GM18861 (cell line): Measurements from ENCODE around the gene NAPSA.
"Not testable (repeated sequence)": the region's sequence is repeated elsewhere in the genome, so short reads cannot be mapped to it uniquely, and the experiment has no call there.

Experiments used
- ATAC-seq: cut with Tn5 transposase; IDR thresholded peaks from one replicate; pipeline ENCODE4 v1.9.1; 2021; ENCODE audit not compliant: unreplicated experiment

Gene NAPSA

DNA sequence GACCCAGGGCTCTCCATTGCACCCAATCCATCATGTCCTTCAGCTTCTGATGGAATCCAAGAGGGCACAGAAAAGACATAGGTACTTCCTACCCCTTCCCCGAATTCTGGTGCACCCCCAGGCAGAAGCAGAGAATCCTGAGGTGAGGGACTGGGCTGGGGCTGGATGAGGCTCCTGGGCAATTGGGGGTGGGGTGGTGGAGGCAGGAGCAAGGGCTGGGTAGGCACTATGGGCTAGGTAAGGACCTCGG, 33.5 kb downstream of the NAPSA start:
- no peak for ATAC-seq

DNA sequence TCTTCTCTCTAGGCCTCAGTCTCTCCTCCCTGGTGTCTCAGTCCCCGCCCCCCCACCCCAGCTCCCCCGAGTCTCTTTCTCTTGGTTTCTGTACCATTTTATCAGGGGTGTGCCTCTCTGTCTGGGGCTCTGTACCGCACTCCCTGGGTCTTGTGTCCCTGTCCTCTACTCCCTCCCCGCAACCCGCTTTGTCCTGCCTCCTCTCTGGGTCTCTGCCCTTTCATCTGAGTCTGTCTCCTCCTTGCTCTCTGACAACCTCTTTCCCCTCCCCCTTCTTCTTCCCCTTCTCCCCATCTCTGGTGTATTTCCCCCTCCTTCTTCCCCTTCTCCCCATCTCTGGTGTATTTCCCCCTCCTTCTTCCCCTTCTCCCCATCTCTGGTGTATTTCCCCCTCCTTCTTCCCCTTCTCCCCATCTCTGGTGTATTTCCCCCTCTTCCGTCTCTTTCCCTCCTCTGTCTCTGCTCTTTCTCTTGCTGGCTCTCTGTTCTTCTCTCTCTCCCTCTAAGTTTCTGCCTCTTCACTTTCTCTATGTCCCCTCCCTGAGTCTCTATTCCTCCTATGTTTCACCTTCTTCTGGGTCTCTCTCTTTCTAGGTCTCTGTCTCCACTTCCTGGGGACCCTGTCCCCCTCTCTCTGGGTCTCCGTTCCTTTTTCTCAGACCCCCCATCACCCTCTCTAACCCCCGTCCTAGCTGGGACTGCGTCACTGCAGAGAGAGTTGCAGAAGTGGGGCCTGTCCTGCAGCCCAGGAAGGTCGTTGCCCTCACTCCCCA, 34.0 kb downstream of the NAPSA start:
- no peak for ATAC-seq

DNA sequence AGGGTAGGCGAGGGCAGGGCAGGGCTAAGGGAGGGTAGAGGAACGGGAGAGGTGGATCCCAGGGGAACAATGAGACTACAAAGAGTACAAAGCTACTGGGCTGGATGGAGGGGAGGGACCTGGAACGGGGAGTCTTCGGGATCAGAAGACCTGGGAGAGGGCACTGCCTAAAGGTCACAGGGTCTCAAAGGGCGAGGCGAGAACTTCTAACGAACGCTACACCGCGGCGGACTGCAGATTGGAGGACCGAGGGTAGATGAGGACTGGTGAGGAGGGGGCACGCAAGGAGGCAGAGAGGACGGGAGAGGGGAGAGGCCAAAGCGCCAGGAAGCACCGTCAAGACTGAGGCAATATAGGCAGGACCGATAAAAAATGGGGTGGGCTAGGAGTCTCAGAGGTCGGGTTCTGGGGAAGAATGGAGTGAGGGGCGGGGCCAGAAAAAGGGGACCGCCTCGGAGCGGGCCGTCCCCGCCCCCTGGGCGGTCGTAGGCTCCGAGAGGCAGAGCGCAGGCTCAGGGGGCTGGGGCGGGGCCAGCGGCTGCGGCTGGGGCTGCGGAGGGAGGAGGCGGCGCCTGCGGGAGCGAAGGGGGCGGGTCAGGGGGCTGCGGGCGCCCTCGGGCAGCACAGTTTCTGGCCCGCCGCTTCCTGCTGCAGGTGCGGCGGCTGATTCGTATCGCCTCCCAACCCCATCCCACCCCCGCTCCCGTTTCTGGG, 34.9 kb downstream of the NAPSA start:
- ATAC-seq, result no peak

DNA sequence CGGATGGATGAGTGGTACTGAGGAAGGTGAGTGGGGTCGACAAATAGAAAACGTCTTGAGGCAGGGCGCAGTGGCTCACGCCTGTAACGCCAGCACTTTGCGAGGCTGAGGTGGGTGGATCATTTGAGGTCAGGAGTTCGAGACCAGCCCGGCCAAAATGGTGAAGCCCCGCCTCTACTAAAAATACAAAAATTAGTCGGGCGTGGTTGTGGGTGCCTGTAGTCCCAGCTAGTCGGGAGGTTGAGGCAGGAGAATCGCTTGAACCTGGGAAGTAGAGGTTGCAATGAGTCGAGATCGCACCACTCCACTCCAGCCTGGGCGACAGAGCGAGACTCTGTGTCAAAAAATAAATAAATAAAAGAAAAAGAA, 35.5 kb downstream of the NAPSA start:
- ATAC-seq, result not testable (repeated sequence)

DNA sequence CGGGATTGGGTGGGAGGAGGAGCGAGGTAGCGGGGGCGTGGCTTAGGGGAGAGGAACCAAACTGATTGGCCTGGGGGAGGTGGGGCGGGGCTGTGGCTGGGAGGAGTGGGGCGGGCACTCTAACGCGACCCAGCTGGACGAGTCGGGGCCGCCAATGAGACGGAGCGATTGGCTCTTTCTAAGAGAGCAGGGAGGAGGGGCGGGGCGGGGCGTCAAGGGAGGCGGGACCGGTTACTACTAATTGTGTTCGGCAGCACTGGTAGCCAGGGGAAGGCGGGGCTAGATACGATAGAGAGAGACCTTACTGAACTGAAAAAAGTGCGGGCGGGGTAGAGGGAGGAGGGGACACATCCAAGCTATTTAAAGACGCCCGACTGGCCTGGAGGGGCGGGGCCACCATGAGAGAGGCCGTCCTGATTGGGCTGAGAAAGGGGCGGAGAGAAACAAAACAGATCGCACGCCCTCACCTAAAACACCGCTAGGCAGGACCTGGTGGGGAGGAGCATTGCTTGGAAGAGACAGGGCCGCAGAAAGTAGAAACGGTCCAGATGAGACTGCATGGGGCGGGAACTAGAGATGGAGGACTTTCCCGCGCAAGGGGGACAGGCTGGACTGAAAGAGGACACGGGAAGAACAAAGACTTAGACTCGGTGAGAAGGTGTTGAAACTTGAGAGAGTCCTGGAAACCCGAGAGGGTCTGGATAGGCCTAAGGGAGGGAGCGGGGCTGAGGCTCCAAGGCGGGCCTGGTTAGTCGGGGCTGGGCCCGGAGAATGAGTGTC, 36.1 kb downstream of the NAPSA start, which contains the start of gene KCNC3:
Gene KCNC3, minus strand, starts transcription at position 232 of the 780 bp plus-strand sequence. CDS start 295 bp downstream, outside the sequence.
- peak; percentile 37 for ATAC-seq

DNA sequence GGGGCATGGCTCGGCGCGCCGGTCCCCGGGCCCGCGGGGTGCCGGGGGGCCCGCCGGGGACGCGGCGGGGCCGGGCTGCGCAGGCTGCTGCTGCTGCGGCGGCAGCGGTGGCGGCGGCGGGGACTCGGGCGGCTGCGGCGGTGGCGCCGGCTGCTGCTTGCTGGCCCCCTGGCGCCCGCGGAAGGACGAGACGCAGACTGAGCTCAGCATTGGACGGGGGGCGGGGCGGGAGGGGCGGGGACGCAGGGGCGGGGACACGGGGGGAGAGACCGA, 36.6 kb downstream of the NAPSA start:
- no peak for ATAC-seq

DNA sequence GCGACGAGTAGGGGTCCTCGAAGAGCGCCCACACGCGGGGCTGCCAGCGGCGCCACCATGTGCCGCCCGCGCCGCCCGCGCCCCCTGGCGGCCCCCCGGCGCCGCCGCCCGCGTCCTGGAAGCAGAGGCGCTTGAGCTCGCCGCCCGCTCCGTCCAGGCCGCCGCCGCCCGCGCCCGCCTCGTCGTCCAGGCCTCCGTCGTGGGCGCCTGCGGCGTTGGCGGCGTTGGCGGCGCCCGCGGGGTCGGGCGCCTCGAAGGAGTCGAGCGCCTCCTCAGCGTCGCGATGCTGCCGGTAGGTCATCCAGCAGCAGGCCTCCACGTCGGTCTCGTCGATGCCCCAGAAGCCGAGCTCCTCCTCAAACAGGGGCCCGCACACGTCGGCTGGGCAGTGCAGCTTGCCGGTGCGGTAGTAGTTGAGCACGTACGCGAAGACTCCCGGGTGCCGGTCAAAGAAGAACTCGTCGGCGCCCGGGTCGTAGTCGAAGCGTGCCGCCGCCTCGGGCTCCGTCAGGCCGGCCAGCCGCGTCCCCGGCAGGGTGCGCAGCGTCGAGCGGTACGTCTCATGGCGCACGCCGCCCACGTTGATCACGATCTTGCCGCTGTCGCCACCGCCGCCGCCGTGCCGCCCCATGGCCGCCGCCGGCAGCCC, 37.1 kb downstream of the NAPSA start:
- no peak for ATAC-seq

DNA sequence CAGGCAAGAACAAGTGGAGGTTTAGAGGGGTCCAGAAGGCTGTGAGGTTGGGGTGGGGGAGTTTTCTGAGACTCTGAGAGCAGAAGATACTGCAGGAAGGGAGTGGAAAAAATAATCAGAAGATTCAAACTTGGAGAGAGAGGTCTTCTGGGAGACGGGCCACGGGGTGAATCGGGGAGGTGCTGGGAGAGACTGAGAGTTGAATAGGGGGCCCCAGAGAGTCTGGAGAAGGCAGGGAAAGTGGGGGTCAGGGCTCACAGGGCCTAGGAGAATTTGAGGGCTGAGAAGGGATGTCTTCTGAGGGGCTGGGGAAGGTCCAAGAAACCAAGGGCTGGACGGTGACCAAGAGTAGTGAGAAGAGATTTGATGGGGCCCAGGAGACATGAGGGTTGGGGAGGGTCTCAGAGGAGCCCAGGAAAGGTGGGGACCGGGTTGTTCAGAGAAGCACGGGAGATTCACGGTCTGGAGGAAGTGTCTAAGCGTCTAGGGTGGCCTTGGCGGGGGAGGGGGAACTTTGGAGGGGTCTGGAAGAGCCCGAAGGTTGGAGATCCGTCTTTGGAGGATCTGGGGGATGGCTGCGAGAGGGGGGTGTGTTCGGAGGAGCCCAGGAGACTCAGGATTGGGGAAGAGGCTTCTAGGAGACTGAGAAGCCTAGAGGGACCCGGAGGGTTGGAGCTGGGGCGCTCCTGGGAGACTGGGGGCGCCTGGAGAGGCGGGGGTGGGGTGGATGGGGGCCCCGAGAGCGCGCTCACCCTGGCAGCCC, 37.8 kb downstream of the NAPSA start:
- no peak for ATAC-seq

DNA sequence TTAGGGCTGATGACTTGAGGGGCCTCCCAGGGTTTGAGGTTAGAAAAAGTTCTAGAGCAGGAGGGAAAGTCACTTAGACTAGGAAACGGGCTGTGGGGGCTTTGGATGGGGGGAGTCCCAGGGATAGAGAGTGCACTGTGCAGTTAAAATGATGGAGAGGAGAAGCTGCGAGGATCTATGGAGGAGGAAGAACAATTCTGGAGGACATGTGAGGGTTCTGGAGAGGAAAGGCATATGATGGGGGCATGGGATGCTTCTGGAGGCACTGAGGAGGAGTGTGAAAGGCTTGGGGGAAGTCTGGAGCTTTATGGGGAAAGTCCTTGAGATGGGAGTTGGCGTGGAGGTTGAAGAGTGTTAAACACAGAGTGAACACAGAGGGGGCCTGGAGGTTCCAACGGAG, 38.4 kb downstream of the NAPSA start:
- ATAC-seq, result no peak

DNA sequence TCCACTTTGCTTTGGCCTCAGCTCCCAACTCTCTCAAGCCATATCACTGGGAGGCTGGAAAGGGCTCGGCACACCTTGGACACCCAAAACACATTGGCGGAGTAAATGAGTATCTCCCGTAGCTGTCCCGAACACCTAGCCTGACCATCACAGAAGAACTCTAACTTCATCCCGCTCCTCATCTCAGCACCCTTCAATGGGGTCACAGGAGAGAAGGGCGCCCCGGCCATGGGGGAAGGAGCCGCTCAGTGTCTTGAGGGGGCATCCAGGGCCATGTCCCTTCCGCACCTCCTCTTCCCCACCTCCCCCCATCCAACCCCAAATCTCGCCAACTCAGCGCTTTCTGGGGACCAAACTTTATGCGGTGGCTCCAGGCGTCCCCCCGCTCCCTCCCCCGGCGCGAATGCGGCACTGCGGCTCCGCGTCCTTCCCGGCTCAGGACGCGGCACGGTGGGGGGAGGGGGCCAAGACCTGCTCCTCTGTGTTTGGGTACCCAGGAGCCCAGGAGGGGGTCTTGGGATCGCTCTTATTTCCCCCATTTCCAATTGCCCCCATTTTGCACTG, 39.3 kb downstream of the NAPSA start:
- no peak for ATAC-seq

DNA sequence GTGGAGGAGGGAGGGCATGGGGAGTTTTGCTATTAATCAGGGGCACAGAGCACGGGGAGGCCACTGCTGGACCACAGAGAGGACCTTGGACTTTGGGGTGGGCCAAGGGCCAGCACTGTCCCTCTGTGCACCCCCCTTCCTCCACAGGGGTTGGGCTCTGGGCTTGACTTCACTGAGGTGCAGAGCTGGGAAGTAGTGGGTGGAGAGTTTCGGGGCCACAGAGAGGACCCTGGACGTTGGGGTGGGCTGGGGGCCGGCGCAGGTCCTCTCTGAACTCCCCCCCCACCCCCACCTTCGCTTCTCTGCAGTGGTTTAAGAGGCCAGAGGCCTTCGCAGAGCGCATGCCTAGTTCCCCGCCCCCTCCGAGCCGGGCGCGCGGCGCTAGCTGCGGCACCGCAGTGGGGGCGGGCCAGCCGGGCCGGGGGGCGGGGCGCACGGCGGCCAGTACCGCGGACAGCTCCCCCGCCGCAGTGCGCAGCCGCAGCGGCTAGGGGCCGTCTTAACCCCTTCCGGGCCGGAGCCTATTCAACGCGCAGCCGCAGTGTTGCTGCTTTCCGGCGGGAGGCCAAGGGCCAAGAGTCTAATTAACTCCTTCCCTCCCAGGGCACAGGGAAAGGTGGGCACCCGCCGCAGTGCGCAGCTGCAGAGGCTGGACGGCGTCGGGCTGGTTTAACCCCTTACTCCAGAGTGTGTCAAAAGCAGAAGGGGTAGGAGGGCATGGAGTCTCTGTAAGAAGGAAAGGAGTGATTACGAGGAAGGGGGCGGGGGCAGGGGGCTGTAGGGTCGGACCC, 39.9 kb downstream of the NAPSA start:
- ATAC-seq, result no peak

DNA sequence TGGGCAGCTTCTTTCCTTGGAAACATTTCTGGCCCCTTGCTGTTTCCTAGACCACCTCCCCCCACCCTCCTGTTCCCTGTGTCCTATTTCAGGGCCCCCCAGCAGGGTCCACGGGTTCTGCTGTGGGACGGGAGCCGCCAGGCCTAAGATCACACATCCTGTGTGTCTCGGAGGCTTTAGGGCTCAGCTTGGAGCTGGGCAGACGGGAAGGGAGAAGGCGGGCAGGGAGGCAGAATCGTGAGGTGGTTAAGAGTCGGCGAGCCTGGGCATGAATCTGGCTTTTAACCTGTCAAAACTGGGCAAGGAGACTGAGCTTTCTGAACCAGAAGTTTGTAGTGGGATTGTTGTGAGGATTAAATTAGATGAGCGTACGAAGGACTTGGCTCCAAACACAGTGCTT, 41.1 kb downstream of the NAPSA start:
- no peak for ATAC-seq

DNA sequence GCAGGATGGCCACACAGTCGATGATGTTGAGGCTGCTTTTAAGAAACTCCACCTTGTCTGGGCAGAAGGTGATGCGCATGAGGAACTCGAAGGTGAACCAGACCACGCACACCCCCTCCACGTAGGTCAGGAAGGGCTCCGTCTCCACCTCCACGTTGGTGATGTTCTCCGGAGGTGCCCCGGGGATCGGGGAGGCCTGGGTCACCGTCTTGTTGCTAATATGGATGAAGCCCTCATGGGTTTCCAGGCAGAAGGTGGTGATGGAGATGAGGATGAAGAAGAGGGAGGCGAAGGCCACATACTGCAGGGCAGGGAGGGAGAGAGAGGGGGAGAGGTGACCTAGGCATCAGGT, 41.7 kb downstream of the NAPSA start:
- no peak for ATAC-seq

DNA sequence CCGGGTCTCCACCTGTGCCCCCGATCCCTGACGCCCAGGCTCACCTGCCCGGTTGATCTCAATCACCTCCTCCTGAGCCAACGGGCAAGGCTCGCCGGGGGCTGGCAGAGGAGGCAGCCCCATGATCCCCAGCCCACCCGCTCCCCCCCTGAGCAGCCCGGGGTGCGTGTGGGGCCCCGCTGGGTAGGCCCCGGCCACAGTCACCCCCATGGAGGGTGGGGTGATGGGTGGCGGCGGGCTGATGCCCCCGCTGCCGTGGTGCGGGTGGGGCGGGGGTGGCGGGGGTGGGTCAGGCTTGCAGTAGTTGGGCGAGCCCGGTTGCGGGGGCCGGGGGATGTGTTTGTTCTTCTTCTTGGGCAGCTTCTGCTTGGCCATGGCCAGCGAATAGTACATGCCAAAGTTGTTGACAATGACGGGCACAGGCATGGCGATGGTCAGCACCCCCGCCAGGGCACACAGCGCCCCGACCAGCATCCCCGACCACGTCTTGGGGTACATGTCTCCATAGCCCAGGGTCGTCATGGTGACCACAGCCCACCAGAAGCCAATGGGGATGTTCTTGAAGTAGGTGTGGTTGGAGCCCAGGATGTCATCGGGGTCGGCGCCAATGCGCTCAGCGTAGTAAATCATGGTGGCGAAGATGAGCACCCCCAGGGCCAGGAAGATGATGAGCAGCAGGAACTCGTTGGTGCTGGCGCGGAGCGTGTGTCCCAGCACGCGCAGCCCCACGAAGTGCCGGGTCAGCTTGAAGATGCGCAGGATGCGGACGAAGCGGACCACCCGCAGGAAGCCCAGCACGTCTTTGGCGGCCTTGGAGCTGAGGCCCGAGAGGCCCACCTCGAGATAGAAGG, 42.3 kb downstream of the NAPSA start:
- no peak for ATAC-seq

DNA sequence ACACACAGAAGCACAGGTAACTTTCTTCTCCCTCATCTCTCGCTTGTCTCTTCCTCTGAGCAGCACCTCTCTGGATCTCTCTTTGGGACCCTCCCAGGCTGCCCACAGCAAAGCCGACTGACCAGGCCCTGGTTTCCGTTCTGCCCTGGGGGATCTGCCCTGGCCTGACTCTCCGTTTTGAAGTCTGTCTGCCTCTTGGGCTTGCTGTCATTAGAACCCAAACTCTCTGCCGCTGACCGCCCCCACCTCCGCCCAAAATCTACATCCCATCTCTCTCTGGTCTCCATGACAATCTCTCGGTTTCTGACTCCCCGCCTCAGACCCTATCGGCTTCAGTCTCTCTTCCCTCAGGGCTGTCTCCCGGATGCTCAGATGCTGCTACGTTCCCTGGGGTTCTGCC, 43.2 kb downstream of the NAPSA start:
- ATAC-seq, result no peak

DNA sequence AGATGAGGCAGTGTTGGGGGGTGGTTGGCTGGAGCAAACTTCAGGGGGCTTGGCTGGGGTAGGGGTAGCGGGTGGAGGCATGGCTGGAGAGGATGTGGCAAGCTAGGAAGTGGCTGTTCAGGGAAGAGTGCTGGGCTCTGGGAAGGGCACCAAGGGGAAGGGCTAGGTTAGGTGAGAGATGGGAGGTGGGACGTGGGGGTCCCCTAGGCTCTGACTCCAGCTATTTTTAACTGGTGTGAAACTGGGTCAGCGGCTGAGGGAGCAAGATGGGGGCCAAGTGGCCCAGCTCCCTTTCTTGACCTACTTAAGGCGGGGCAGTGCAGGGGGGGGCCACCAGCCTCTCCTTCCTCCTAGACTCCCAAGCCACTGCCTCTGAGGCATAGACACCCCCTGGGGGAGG, 43.6 kb downstream of the NAPSA start:
- ATAC-seq, result no peak

DNA sequence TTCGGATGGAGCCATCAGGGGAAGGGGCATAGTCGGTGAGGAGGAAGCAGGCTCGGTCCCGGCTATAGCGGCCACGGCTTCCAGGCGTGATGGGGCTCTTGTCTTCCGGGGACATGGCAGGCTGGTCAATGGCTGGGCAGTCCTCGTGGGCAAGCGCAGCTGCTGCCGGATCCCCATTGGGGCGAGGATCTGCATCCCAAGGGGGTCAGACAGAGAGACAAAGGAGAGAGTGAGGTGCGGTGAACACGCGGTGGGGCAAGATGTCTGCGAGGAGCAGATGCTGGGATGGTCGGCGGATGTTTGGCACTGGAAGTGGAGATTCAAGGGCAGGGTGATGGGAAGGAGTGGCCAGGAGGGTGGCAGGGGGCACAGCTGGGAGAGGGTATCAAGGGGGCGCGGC, 44.8 kb downstream of the NAPSA start:
- no peak for ATAC-seq

DNA sequence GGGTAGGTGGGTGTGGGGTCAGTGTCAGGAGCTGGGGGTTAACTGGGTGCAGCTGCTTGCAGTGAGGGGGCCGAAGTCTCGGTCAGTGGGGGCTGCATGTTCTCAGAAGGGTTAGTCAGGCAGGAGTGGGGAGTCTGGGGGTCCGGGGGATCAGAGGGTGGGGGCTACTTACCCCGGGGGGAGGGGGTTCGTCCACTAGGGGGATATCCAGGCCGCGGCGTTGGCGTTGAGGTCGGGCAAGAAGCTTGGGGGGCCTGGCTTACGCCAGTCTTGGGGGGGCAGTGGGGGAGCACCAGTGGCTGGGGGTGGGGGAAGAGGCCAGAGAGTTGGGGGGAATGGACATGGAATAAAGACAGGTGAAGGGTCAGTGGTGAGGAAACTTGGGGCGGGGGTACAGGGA, 45.4 kb downstream of the NAPSA start:
- no peak for ATAC-seq

DNA sequence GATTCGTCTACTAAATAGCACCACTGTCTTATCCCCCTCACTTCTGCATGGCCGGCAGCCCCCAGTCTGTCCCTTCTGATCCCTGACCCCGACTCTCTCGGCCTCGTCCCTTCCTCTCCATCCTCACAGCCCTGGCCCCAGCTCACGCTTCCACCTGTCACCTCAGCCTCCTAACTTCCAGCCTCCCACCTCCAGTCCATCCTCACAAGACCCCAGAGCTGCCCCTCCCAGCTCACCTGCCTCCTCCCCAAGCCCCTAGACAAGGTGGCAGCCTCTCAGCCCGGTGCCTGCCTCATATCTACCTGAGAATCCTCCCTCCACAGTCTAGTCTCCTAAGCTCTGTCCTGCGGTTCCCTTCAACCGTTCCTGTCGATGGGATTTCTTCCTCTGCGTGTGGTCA, 46.3 kb downstream of the NAPSA start:
- ATAC-seq, result no peak
